CD4-positive, alpha-beta T cell treated with Interferon gamma for 1 hour (primary cell): ENCODE data around the gene GNA14.
"Not testable (repeated sequence)": the region's sequence is repeated elsewhere in the genome, so short reads cannot be mapped to it uniquely, and the experiment has no call there.

ENCODE experiments used
- DNase-seq: peaks from one replicate; pipeline ENCODE4 v3.0.0-alpha.2; 2020

The GNA14 gene

GRCh38 chr9:77587042-77587441, 61.1 kb downstream of the GNA14 start:
- no peak for DNase-seq

DNA sequence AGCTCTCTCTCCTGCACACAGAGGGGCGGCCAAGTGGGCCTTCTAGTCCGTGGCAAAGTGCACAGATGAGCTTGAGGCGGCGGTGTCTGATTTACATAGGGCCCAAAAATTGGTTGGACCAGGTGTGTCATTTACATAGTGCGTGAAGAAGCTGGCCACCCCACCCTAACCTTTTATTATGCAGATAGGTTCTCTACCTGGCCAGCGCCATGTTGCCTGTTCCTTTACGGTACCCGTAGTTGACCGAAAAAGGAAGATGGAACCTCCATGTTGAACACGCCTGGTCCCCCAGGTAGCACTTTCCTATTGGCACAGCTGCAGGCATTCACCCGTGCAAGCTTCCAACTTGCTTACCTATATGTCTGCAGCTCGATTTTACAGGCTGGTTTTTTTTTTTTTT, 61.5 kb downstream of the GNA14 start:
- no peak for DNase-seq

DNA sequence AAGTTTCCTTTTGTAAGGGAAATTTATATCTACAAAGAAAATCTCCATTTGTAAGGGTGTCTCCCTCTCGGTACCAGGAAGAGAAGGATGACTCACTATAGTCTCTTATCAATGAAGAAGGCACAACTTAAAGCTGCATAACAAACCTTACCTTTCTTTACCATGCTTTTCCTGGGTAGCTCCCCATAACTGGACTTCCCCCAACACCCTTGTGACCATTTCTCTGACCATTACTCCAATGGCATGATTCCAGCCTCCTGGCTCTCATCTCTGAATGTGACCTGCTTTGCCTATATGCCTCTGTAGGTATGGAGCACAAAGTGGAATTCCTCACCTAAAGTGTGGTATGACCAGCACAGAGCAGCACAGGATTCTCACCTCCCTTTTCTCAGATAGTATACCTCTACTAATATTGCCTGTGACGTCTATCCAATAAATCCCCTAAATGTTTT, 62.8 kb downstream of the GNA14 start:
- DNase-seq, result no peak

- DNase-seq, result not testable (repeated sequence)
Measured at GRCh38 chr9:77584927-77585326, 63.2 kb downstream of the GNA14 start.

GRCh38 chr9:77582961-77583576, 65.1 kb downstream of the GNA14 start:
- DNase-seq, result no peak

DNA sequence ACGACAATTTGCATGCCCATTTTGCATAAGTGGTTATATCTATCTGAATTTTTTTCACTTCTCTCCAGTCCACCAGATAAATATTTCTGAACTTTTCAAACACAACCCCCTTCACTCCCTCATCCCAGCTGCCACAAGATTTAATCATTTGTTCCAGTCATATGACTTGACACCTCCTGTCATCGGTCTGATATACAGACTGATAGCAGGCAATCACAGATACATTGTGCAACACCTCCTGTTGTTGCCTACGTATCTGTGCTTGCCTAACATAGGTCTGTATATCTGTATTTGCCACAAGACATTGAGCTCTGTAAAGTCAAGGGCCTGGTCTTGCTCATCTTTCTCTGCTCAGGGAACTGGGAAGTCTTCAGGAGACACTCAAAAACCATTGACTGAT, 65.6 kb downstream of the GNA14 start:
- no peak for DNase-seq

GRCh38 chr9:77575785-77576184, 72.3 kb downstream of the GNA14 start:
- no peak for DNase-seq

DNA sequence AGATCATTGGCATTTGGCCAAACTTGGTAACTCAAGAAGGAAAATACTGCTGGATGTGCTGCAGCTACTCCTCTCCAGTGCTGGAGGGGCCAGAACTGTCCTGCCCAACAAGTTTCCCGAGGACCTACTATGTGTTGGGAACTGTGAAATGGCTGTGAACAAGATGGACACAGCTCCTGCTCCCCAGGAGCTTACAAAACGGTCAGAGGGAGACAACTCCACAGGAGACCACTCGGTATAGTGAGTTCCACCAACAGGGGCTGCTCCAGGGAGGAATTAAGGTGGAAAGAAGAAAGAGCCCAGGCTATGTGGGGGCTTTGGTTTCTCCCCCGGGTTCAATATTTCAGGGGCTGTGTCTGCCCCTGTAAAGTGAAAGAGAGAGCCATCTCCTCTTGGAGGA, 78.8 kb downstream of the GNA14 start:
- no peak for DNase-seq

DNA sequence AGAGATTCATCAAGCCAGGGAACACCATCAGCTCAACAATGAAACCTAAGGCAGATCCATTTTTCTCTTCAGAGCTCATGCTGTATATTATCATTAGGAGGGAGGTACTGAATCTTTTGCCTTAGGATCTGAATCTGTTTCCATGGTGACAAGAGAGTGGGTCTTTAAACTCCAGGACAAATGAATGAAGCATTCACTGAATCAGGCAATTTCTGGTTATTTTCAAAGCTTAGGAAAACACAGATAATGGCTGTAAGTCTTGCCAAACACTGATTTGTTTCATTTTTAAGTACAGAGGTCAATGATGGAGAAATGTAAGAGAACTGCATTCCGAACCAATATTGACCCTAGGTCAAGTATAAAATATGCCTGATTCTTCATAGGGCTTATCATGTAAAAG, 84.9 kb downstream of the GNA14 start:
- DNase-seq, result no peak

DNA sequence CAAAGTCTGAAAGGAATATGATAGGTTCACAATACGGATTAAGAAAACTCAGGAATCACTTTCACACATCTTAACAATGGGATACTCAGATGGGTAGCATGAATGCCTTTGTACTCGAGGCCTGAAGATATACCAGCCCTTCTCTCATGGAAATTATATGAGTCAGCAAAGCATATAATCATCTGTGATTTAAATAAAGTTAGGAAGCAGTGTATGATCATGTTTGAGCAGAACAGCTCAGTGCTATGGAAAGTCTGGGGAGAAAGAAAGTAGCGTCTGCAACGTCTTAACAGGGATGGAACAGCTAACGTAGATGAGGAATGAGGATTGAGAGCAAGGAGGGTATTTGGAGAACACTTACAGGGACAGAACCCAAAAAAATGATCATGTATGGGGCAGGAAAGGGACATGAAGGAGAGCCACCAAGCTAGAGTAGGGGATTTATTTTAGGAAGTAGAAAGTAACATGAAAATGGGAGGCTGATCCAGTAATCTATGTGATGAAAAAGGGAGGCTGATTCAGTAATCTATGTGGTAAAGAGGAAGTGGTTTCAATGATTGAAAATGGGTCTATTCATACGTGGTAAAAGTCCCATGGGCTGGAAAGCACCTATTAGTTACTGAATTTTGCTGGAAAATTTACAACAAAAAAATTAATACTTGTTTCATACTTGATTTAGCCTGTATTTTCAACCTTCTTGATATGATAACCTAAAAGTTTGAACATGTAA, 85.9 kb downstream of the GNA14 start:
- no peak for DNase-seq

- no peak for DNase-seq
Measured at GRCh38 chr9:77561331-77562018, 86.6 kb downstream of the GNA14 start.

- DNase-seq, result no peak
Measured at GRCh38 chr9:77556396-77556795, 91.7 kb downstream of the GNA14 start.

DNA sequence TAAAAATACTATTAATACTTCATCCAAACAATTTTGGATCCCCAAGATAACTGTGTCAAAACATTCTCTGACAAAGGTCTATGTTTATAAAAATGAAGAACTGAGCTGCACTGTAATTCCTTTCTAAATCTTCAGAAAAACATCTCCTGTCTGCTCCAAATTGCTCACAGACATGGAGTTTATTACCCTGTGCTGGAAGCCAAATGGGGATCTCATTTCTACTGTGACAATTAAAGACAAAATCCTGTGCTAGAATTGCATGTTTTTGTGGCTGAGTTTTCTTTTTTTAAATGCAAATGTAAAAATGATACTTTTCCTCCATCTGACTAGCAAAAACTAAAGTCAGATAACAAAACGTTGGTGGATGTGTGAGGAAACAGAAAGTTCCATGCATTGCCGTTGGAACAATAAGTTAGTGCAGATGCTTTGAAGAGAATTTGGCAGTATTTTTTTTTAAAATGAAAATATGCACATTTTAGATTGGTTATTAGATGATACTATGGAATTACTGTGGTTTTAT, 93.5 kb downstream of the GNA14 start:
- no peak for DNase-seq

DNA sequence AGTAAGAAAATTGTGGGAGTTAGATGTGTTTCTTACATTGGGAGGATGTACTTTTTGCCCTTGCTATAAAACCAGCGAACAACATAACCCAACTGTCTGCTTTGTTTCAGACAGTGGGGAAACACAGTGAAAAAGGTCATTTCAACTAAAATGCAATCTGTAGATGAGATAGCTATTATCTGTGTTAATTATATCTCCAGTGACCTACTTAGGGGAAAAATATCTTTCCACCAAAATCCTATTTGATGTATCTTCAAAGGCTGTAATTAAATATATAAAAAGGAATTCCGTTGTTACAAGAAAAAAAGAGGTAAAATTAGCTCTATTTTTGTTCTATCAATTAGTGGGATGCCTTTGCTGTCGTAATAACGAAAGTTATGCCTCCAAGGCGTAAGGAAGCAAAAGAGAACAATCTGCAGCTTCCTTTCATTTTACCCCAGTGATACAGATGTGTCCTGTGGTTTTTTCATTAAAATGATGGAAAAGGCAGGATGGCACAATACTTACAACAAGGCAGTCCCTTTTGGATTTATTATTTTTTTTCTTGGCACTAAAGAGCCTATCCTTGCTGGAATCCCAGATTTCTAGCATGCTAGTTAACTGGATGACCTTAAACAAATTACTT, 100.9 kb downstream of the GNA14 start:
- no peak for DNase-seq

- no peak for DNase-seq
Measured at GRCh38 chr9:77546376-77546950, 101.7 kb downstream of the GNA14 start.

- DNase-seq, result no peak
Measured at GRCh38 chr9:77544546-77544945, 103.6 kb downstream of the GNA14 start.

DNA sequence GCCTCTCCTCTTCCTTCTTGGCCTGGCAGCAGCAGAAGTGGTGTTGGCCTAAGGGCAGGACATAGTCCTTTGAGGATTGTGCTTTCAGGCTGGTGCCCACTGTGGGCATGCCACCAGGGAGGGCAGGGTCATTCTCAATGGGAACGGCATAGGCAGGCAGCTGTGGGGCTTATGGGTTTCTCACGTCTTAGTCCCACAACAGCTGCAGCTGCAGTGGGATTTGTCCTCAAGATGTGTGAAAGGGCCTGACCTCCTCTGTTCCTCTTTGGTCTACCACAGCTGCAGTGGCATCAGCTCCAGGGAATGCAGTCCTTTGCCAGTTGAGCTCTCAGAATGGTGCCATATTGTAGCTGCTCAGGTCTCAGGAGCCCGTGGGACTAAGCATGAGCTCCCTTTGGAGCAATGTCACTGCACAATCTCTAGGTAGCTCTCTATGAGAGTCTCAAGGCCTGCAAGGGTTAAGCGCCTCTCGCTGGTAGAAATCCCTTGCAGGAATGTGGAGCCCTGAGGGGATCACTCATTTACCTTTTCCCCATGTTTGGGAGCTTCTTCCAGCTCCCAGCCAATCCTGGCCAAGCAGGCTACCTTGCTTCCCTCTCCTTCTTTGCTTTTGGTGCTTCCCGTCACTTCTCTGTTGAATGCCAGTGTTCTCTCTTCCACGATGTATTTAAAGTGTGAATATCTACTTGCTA, 104.8 kb downstream of the GNA14 start:
- no peak for DNase-seq

GRCh38 chr9:77541600-77541999, 106.5 kb downstream of the GNA14 start:
- DNase-seq, result no peak

DNA sequence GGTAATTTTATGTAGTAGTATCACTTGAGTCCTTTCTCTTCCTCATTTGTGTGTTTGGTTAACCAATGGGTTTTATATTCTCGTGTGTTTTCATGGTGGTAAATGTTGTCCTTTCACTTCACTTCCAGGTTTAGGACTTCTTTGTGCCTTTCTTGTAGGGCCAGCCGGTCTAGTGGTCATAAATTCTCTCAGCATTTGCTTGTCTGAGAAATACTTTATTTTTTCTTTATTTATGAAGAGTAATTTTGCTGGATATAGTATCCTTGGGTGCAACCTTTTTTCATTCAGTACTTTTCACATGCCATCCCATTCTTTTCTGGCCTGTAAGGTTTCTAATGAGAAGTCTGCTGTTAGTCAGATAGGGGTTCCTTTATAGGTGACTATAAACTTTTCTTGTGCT, 107.1 kb downstream of the GNA14 start:
- no peak for DNase-seq

- DNase-seq, result no peak
Measured at GRCh38 chr9:77534376-77535057, 113.6 kb downstream of the GNA14 start.

- no peak for DNase-seq
Measured at GRCh38 chr9:77533671-77534070, 114.5 kb downstream of the GNA14 start.

- no peak for DNase-seq
Measured at GRCh38 chr9:77532607-77533006, 115.5 kb downstream of the GNA14 start.
